DMS79 (cell line): ENCODE results near the gene PCDHGA6.
"Not testable (repeated sequence)": the region's sequence is repeated elsewhere in the genome, so short reads cannot be mapped to it uniquely, and the experiment has no call there.

Experiments
- DNase-seq: peaks from one replicate; lab custom pipeline; 2025; lab: John Stamatoyannopoulos, UW

PCDHGA6 gene

DNA sequence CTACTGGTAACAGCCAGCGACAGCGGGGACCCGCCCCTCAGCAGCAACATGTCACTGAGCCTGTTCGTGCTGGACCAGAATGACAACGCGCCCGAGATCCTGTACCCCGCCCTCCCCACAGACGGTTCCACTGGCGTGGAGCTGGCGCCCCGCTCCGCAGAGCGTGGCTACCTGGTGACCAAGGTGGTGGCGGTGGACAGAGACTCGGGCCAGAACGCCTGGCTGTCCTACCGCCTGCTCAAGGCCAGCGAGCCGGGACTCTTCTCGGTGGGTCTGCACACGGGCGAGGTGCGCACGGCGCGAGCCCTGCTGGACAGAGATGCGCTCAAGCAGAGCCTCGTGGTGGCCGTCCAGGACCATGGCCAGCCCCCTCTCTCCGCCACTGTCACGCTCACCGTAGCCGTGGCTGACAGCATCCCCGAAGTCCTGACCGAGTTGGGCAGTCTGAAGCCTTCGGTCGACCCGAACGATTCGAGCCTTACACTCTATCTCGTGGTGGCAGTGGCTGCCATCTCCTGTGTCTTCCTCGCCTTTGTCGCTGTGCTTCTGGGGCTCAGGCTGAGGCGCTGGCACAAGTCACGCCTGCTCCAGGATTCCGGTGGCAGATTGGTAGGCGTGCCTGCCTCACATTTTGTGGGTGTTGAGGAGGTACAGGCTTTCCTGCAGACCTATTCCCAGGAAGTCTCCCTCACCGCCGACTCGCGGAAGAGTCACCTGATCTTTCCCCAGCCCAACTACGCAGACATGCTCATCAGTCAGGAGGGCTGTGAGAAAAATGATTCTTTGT is 20.9 kb downstream of the PCDHGA6 start:
- DNase-seq: not testable (repeated sequence)

GRCh38 chr5:141397756-141398551 is 24.3 kb downstream of the PCDHGA6 start, which contains the start of gene PCDHGB5:
Gene PCDHGB5, plus strand, starts transcription at chr5:141397947. Its CDS starts 181 bp downstream, at chr5:141398128.
- not testable (repeated sequence) for DNase-seq

DNA sequence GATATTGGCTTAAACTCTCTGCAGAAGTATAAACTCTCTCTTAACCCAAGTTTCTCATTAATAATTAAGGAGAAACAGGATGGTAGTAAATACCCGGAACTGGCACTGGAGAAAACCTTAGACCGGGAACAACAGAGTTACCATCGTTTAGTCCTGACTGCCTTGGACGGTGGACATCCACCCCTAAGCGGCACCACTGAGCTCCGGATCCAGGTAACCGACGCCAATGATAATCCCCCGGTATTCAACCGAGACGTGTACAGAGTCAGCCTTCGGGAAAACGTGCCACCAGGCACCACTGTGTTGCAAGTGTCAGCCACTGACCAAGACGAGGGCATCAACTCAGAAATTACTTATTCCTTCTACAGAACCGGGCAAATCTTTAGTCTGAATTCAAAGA is 24.9 kb downstream of the PCDHGA6 start:
- DNase-seq: no peak

GRCh38 chr5:141399555-141400258 is 26.0 kb downstream of the PCDHGA6 start:
- DNase-seq: no peak

DNA sequence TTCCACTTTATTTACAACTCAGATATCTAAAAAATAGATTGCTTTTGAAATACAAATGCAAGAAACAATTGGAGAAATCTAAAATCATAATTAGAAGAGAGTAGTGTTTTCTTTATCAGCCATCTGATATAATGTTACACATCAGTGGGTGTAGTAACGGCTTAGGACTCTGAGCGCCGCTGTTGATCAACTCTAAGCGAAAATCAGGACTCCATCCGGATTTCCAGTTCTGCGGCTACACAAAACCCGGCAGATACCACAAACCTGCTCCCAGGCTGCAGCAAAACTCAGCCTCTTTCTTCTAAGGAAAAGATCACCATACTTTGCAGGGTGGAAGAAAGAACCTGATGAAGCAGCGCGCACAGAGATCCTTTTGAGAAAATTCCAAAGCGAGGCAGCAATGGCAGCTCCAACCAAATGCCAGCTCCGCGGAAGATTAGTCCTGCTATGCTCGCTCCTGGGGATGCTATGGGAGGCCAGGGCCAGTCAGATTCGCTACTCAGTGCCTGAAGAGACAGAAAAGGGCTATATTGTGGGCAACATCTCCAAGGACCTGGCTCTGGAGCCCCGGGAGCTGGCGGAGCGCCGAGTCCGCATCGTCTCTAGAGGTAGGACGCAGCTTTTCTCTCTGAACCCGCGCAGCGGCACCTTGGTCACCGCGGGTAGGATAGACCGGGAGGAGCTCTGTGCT is 29.0 kb downstream of the PCDHGA6 start, which contains the start of gene PCDHGA9:
Gene PCDHGA9, plus strand, starts transcription at position 226 of the 691 bp plus-strand sequence. Its CDS starts 175 bp downstream, at position 401.
- DNase-seq: no peak

- no peak for DNase-seq
Measured at GRCh38 chr5:141403387-141403786, 29.7 kb downstream of the PCDHGA6 start.

GRCh38 chr5:141407790-141408505 is 34.3 kb downstream of the PCDHGA6 start, which contains the start of gene PCDHGB6:
Gene PCDHGB6, plus strand, starts transcription at chr5:141408021. Its CDS starts 182 bp downstream, at chr5:141408203.
- not testable (repeated sequence) for DNase-seq

DNA sequence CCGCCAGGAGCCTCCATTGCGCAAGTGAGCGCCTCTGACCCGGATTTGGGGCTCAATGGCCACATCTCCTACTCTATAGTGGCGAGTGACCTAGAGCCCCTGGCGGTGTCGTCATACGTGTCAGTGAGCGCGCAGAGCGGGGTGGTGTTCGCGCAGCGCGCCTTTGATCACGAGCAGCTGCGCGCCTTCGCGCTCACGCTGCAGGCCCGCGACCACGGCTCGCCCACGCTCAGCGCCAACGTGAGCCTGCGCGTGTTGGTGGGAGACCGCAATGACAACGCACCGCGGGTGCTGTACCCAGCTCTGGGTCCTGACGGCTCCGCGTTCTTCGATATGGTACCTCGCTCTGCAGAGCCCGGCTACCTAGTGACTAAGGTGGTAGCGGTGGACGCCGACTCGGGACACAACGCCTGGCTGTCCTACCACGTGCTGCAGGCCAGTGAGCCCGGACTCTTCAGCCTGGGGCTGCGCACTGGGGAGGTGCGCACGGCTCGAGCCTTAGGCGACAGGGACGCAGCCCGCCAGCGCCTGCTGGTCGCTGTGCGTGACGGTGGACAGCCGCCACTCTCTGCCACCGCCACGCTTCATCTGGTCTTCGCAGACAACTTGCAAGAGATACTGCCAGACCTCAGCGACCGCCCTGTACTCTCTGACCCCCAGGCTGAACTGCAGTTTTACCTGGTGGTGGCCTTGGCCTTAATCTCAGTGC is 36.1 kb downstream of the PCDHGA6 start:
- DNase-seq: no peak

- no peak for DNase-seq
Measured at GRCh38 chr5:141411575-141411974, 37.9 kb downstream of the PCDHGA6 start.

- no peak for DNase-seq
Measured at GRCh38 chr5:141412854-141413539, 39.3 kb downstream of the PCDHGA6 start, which contains the start of gene PCDHGA10. Gene PCDHGA10, plus strand, starts transcription at chr5:141412987. Its CDS starts 189 bp downstream, at chr5:141413176.

DNA sequence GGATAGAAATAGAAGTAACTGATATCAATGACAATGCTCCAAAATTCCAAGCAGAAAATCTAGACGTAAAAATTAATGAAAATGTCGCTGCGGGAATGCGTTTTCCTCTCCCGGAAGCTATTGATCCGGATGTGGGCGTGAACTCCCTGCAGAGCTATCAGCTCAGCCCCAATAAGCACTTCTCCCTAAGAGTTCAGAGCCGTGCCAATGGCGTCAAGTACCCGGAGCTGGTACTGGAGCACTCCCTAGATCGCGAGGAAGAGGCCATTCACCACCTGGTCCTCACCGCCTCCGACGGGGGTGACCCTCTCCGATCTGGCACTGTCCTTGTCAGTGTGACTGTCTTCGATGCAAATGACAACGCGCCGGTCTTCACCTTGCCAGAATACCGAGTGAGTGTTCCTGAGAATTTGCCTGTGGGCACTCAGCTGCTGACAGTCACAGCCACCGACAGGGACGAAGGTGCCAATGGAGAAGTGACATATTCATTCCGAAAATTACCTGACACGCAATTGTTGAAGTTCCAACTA is 39.9 kb downstream of the PCDHGA6 start:
- DNase-seq: no peak

DNA sequence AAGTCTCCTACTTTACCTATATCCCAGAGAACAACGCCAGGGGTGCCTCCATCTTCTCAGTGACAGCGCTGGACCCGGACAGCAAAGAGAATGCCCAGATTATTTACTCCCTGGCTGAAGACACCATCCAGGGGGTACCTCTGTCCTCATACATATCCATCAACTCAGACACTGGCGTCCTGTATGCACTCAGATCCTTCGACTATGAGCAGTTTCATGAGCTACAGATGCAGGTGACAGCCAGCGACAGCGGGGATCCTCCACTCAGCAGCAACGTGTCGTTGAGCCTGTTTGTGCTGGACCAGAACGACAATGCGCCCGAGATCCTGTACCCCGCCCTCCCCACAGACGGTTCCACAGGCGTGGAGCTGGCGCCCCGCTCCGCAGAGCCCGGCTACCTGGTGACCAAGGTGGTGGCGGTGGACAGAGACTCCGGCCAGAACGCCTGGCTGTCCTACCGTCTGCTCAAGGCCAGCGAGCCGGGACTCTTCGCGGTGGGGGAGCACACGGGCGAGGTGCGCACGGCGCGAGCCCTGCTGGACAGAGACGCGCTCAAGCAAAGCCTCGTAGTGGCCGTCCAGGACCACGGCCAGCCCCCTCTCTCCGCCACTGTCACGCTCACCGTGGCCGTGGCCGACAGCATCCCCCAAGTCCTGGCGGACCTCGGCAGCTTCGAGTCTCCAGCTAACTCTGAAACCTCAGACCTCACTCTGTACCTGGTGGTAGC is 41.0 kb downstream of the PCDHGA6 start:
- DNase-seq: not testable (repeated sequence)

- not testable (repeated sequence) for DNase-seq
Measured at GRCh38 chr5:141415275-141415618, 41.6 kb downstream of the PCDHGA6 start.

- not testable (repeated sequence) for DNase-seq
Measured at GRCh38 chr5:141417494-141418172, 43.9 kb downstream of the PCDHGA6 start, which contains the start of gene PCDHGB7. Gene PCDHGB7, plus strand, starts transcription at chr5:141417677. Its CDS starts 183 bp downstream, at chr5:141417860.

DNA sequence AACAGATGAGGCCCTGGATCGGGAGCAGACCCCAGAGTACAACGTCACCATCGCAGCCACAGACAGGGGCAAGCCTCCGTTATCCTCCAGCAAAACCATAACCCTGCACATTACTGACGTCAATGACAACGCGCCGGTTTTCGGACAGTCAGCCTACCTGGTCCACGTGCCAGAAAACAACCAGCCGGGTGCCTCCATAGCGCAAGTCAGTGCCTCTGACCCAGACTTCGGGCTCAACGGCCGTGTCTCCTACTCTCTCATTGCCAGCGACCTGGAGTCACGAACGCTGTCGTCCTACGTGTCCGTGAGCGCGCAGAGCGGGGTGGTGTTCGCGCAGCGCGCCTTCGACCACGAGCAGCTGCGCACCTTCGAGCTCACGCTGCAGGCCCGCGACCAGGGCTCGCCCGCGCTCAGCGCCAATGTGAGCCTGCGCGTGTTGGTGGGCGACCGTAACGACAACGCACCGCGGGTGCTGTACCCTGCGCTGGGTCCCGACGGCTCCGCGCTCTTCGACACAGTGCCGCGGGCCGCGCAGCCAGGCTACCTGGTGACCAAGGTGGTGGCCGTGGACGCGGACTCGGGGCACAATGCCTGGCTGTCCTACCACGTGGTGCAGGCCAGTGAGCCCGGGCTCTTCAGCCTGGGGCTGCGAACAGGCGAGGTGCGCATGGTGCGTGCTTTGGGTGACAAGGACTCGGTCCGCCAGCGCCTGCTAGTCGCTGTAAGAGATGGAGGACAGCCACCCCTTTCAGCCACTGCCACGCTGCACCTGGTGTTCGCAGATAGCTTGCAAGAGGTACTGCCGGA is 45.6 kb downstream of the PCDHGA6 start:
- no peak for DNase-seq

GRCh38 chr5:141420855-141421488 is 47.3 kb downstream of the PCDHGA6 start, which contains the start of gene PCDHGA11:
Gene PCDHGA11, plus strand, starts transcription at chr5:141421051. Its CDS starts 177 bp downstream, at chr5:141421228.
- DNase-seq: no peak
